Kidney glomerular epithelial cell (primary cell): Measurements from ENCODE around the gene KCNK17.
A peak's percentile ranks its signal among the peaks of the same experiment; 100 is the strongest.

Experiments
- DNase-seq: peaks from one replicate; lab custom pipeline; 2025; lab: John Stamatoyannopoulos, UW

KCNK17 gene

GRCh38 chr6:39266782-39267355, 47.4 kb downstream of the KCNK17 start:
- DNase-seq, result no peak

DNA sequence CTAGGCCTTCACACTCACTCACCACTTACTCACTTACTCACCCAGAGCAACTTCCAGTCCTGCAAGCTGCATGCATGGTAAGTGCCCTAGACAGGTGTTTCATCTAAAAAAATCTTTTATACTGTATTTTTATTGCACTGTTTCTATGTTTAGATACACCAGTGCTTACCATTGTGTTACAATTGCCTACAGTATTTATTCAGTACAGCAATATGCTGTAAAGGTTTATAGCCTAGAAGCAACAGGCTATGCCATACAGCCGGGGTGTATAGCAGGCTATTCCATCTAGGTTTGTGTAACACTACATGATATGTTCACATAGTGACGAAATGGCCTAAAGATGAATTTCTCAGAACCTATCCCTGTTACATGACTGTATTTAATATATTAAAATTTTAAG, 47.8 kb downstream of the KCNK17 start:
- DNase-seq, result no peak

- no peak for DNase-seq
Observed at GRCh38 chr6:39263303-39264037, 50.7 kb downstream of the KCNK17 start.

- no peak for DNase-seq
Observed at GRCh38 chr6:39261751-39262150, 52.5 kb downstream of the KCNK17 start.

GRCh38 chr6:39260953-39261352, 53.3 kb downstream of the KCNK17 start:
- DNase-seq, result no peak

DNA sequence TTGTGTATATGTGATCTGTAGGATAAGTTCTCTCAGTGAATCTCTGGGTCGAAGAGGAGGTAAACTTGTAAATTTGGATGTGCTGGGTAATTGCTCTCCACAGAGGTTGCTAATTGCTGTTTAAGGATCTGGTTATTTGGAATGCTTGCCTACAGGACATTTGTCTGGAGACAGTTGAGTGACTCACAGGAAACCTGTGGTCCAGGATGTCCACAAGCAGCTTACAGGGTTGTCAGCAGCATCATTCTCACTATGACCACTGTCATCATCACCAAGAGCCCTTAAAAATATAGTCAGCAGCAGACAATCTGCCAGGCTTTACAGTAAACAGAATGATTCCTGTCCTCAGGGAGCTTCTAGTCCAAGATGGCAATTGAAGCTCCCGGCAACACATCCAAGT, 53.8 kb downstream of the KCNK17 start:
- DNase-seq, result no peak

- DNase-seq, result no peak
Observed at GRCh38 chr6:39256294-39256940, 57.8 kb downstream of the KCNK17 start.

- no peak for DNase-seq
Observed at GRCh38 chr6:39254999-39255535, 59.2 kb downstream of the KCNK17 start.

DNA sequence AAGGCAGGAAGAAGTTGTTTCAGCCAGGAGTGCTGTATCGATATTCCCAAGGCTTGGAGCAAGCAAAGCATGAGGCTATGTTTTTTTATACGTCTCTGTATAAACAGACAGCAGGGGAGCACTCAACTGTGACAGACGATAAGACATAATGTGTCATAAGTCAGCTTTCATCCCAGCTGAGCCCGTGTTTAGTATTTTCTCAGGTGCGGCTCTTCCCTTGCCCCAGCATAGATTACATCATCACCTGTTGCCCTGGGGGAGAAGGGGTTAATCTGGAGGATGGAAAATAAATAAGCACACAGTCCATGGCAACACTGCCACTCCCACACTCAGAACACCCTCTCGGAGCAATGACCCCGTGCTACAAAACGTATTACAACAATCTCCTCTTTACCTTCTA, 62.8 kb downstream of the KCNK17 start:
- DNase-seq, result peak; percentile 44

DNA sequence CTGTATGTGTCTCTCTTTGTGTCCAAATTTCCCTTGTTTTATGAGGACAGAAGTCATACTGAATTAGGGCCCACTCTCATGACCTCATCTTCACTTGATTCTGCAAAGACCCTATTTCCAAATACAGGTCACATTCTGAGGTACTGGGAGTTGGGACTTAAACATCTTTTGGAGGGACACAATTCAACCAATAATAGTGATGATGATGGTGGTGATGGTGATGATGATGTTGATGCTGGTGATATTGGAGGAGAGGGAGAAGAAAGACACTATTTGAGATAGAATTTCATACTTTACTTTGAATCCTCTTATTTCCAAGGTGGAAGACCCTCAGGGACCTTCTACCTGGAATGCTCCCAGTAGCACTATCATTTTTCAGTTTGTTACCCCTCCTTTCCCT, 63.7 kb downstream of the KCNK17 start:
- no peak for DNase-seq

- DNase-seq, result no peak
Observed at GRCh38 chr6:39249278-39249677, 64.9 kb downstream of the KCNK17 start.
